ENCODE results near the gene MOB3A.

MOB3A gene

GRCh38 chr19:2056837-2057192, 39.3 kb downstream of the MOB3A start:
- no peak for DNase-seq

- DNase-seq: no peak
Measured at GRCh38 chr19:2055931-2056836, 39.9 kb downstream of the MOB3A start.

GRCh38 chr19:2054763-2055162, 41.4 kb downstream of the MOB3A start:
- no peak for DNase-seq

GRCh38 chr19:2053601-2054389, 42.3 kb downstream of the MOB3A start:
- DNase-seq: no peak

GRCh38 chr19:2051773-2052704, 44.1 kb downstream of the MOB3A start:
- DNase-seq: peak; percentile 40

- peak; percentile 95 for DNase-seq
Measured at GRCh38 chr19:2050991-2051772, 44.9 kb downstream of the MOB3A start, which contains the start of gene MKNK2. MKNK2 (minus strand) TSS chr19:2051244; CDS start chr19:2050851, 393 bp downstream.

GRCh38 chr19:2050349-2050990, 45.7 kb downstream of the MOB3A start:
- no peak for DNase-seq

GRCh38 chr19:2049741-2050348, 46.3 kb downstream of the MOB3A start:
- peak; percentile 53 for DNase-seq

- no peak for DNase-seq
Measured at GRCh38 chr19:2048959-2049740, 47.0 kb downstream of the MOB3A start.

GRCh38 chr19:2048104-2048958, 47.8 kb downstream of the MOB3A start:
- no peak for DNase-seq

GRCh38 chr19:2047449-2048103, 48.5 kb downstream of the MOB3A start:
- DNase-seq: no peak

- DNase-seq: no peak
Measured at GRCh38 chr19:2047076-2047448, 49.1 kb downstream of the MOB3A start.

- DNase-seq: no peak
Measured at GRCh38 chr19:2046046-2046907, 49.8 kb downstream of the MOB3A start.

- DNase-seq: no peak
Measured at GRCh38 chr19:2045501-2046045, 50.6 kb downstream of the MOB3A start.

GRCh38 chr19:2044709-2045500, 51.2 kb downstream of the MOB3A start:
- no peak for DNase-seq

- DNase-seq: no peak
Measured at GRCh38 chr19:2043961-2044708, 52.0 kb downstream of the MOB3A start.
